ENCODE measurements around the gene COPRS. TPM values are rescaled to one million over a fixed set of nuclear protein-coding genes. Genes with fewer than 3 reads are reported as not detected.

COPRS gene
- total and polyA plus RNA-seq, 2 of the 4 experiments (the other 2 are of a cell fraction), result 95.3 to 123 TPM

DNA sequence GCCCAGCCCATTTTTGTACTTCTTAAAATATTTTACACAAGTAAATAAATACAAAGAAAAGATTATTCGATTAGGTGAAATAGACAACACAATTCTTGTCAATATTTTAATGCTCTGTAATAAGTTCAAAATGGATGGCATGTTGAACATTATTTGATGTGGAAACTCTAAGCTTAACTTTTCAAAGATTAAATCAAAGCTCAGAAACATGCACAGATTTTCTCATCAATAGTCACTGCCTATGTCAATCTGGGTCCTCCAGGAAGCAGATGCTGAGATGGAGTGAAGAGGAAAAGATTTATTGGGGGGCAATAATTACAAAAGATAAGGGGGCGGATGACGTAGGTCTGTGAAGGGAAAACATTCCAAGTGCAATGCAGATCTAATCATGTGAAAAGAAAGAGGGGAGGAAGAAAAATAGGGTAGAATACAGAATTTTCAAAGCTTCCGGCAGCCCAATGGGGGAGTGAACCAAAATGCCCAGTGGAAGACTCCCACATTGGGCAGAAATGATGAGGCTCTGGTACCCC is 50.5 kb downstream of the COPRS start:
- no peak overlapping the region for H2BK5ac ChIP-seq (ENCODE audit: low read depth, low read length, poor library complexity, severe bottlenecking)
- intact Hi-C loops (cut with micrococcal nuclease) (no loop called here), dilution Hi-C loops (cut with HindIII; ENCODE audit: low sequenced_read_pairs, unreplicated experiment) (no loop called here), in situ Hi-C loops (cut with MboI; ENCODE audit: low sequenced_read_pairs) (no loop called here)
- no peak overlapping the region for H4K5ac ChIP-seq (ENCODE audit: low read depth, low read length)
- no peak overlapping the region for H3K14ac ChIP-seq (replicated peaks; ENCODE audit: low read depth, low read length)
- no peaks in the 10 kb centered on the region for H4K20me1 ChIP-seq (ENCODE audit: insufficient read depth, low read length)
- no peak overlapping the region for H3K9ac ChIP-seq (ENCODE audit: low read depth, low read length)
- no peak overlapping the region for H3K23ac ChIP-seq (ENCODE audit: low read depth, low read length)
- WGBS, 2 experiments (ENCODE audit: extremely low coverage in 2 of 2, insufficient read length in 1 of 2), result 80% methylated on average over 1 of the region's 4 CpGs; no CpG with 5 or more reads in 1 of the 2 experiments
- no peak overlapping the region for H4K91ac ChIP-seq (ENCODE audit: insufficient read depth, low read depth, low read length)
- peaks cover 4% of the 10 kb centered on the region; the same call in 1 of the 2 replicates for H3K9me3 ChIP-seq (ENCODE audit: control insufficient read depth, insufficient read depth, low read length)
- H2AK9ac ChIP-seq (replicated peaks; ENCODE audit: low read depth, low read length, poor library complexity), result no peak overlapping the region
- H3K18ac ChIP-seq (ENCODE audit: low read depth, low read length), result no peak overlapping the region
- no peak for DNase-seq
- no peak overlapping the region for H3K4me3 ChIP-seq (ENCODE audit: insufficient read depth, low read depth, low read length)
- TF ChIP-seq RAD21 (IDR thresholded peaks at IDR 0.05; ENCODE audit: low read length) (no peak), RFX5 (IDR thresholded peaks at IDR 0.05; ENCODE audit: low read depth, low read length) (no peak), RCOR1 (IDR thresholded peaks at IDR 0.05; ENCODE audit: insufficient replicate concordance, low read length) (no peak), FOS (IDR thresholded peaks at IDR 0.05; ENCODE audit: low read depth, low read length) (no peak), CHD1 (IDR thresholded peaks at IDR 0.05; ENCODE audit: low read depth, low read length) (no peak), NFE2L2 (IDR thresholded peaks at IDR 0.05; ENCODE audit: low read depth, low read length) (no peak), MAZ (IDR thresholded peaks at IDR 0.05; ENCODE audit: borderline replicate concordance, low read depth, low read length) (no peak), POLR2A (IDR thresholded peaks at IDR 0.05; ENCODE audit: low read depth, low read length) (no peak), MAFK (IDR thresholded peaks at IDR 0.05; ENCODE audit: low read depth, low read length) (no peak), CEBPB (IDR thresholded peaks at IDR 0.05; ENCODE audit: low read depth, low read length) (no peak), BHLHE40 (IDR thresholded peaks at IDR 0.05; ENCODE audit: low read depth, low read length) (no peak)
- TF ChIP-seq, protein P1, sequence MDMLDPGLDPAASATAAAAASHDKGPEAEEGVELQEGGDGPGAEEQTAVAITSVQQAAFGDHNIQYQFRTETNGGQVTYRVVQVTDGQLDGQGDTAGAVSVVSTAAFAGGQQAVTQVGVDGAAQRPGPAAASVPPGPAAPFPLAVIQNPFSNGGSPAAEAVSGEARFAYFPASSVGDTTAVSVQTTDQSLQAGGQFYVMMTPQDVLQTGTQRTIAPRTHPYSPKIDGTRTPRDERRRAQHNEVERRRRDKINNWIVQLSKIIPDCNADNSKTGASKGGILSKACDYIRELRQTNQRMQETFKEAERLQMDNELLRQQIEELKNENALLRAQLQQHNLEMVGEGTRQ (IDR thresholded peaks at IDR 0.05; ENCODE audit: low read depth, low read length), result no peak
- no peaks in the 10 kb centered on the region; the same call in 1 of the 2 replicates for H3K4me1 ChIP-seq (ENCODE audit: control insufficient read depth, insufficient read depth, low read length)
- no peak overlapping the region for H3K27ac ChIP-seq (ENCODE audit: insufficient read depth, low read length)
- H3K4ac ChIP-seq (ENCODE audit: low read depth, low read length), result no peak overlapping the region
- H3K36me3 ChIP-seq (ENCODE audit: control insufficient read depth, insufficient read depth, low read length), result no peaks in the 10 kb centered on the region
- no peak for ATAC-seq (ENCODE audit: low read depth)
- ChIA-PET CTCF (interaction anchor here (0.7 kb wide), 1 partner anchor 228 kb away, joined by 4 read pairs; no protein-coding TSS in a partner anchor), POLR2A (ENCODE audit: unreplicated experiment) (no interaction called here)
- H2AFZ ChIP-seq (replicated peaks; ENCODE audit: low read length, poor library complexity), result no peak overlapping the region
- no peak overlapping the region for H2BK15ac ChIP-seq (ENCODE audit: low read depth, low read length)
- H3K9me1 ChIP-seq (ENCODE audit: insufficient read depth, low read length), result no peaks in the 10 kb centered on the region
- no TSS peak for BruUV-seq (replicated peaks)
- no peak overlapping the region for H2AK5ac ChIP-seq (ENCODE audit: low read depth, low read length)
- no peak overlapping the region for H3K56ac ChIP-seq (ENCODE audit: extremely low read depth, insufficient read depth, low read length)
- no peak overlapping the region for H4K8ac ChIP-seq (ENCODE audit: low read depth in 2 of 2, low read length in 2 of 2)
- no peak overlapping the region for H2BK120ac ChIP-seq (ENCODE audit: low read depth, low read length)
- no peak overlapping the region for H3K4me2 ChIP-seq (ENCODE audit: low read depth, low read length)
- no peaks in the 10 kb centered on the region for H3K27me3 ChIP-seq (ENCODE audit: control insufficient read depth, insufficient read depth, low read length)
- no peaks in the 10 kb centered on the region for H3K79me1 ChIP-seq (ENCODE audit: low read depth in 1 of 2, low read length in 2 of 2)
- H2BK20ac ChIP-seq (ENCODE audit: low read depth, low read length), result no peak overlapping the region
